Putamen (tissue), 1 donor: ENCODE measurements around the gene SDCBP2.
A peak's percentile ranks its signal among the peaks of the same experiment; 100 is the strongest.

ENCODE experiments used
- DNase-seq: peaks from one replicate; pipeline ENCODE4 v3.0.0-alpha.2; 2016; ENCODE audit warnings: low spot score

The SDCBP2 gene

DNA sequence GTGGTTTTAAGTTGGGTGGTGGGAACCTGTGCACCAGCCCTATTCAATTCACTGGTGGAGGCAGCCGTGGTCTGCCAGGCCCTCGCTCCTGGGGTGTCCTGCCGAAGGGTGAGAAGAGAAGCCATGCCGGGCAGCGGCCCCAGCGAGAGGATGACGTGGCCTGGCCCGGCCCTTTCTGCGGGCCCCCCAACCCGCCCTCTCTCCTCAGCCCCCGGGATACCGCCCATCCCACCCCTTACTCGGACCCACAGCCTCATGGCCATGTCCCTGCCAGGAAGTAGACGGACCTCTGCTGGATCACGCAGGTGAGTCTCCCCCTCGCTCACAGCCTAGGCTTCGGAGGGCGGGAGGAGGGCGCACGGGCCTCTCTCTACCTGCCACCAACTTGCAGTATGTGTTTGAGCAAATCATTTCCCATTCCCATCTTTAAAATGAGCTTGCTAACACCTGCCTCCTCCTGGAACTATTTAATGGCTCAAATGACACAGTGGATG lies 32.8 kb downstream of the SDCBP2 start:
- DNase-seq = no peak

DNA sequence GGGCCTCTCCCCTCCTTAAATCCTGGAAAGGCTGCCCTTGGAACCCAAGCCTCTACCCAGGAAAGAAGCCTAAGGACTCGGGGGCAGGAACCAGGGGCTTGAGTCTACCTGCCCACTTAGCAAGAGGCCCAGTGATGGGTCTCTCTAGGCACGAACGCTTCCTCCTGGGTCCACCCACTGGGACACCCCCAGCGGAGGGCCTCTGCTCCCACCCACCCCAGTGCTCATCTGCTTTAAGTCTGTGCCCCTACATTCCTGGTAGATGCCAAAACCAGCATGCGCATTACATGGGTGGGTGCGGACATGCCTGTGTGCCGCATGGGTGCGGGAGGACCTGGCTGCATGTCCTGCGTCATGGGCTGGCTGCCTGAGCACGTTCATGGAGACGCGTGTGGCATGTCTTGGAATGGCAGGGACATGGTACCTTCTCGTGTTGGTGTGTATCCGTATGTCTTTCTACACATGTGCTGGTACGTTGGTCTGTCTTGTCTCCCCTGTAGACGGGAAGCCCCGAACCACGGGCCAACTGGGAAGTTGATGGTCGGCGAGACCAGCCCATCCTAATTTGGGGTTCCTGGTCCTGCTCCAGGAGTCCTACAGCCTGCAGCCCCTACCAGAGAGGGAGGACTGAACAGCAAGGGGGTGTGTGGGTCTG lies 33.5 kb downstream of the SDCBP2 start:
- no peak for DNase-seq

DNA sequence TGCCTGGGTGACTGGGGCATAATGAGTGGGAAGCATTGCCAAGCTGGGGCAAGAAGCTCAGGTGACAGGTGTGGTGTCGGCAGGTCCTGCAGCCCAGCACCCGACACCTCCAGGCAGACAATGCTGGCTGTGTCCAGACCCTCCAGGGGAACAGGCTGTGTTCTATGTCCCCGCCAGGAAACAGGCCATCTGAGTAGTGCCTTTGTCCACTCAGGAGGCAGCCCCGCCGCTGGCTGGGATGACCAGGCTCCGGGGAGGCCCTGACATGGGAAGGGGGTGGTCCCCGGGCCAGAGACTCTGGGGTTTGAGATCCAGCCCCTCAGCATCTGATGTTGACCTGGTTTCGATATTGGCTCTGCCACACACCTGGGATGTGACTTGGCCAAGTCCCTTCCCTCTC lies 34.4 kb downstream of the SDCBP2 start:
- DNase-seq = no peak

DNA sequence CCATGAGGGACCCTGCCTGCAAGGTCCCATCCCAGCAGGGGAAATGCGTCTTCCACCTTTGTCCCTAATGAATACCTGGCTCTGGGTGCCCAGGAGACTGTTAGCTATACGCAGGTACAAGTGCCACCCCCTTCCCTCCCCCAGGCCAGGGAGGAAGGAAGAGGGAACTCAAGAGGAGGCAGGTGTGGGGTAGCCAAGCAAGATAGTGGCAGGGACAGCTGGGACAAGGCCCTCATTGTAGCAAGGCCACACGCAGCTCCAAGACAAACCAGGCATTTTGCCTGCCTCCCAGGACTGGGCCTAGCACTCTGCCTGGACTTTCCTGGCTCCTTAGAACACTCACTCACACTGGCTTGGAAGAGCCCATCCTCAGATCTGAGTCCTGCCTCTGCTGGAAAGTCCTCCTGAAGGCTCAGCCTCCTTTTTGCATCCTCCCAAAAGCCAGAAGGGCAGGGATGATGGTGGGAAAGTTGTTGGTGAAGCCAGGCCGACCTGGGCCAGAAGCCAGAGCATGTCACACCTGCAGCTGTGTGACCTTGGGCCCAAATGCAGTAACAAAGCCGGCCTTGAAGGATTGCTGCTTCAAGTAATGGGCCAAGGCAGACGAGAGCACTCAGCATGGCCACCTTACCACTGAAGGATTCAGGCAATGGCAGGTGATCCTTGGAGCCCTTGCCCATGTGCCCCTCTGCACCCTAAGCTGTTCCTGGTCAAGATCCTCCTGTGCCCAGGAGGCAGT lies 35.1 kb downstream of the SDCBP2 start:
- DNase-seq = no peak

DNA sequence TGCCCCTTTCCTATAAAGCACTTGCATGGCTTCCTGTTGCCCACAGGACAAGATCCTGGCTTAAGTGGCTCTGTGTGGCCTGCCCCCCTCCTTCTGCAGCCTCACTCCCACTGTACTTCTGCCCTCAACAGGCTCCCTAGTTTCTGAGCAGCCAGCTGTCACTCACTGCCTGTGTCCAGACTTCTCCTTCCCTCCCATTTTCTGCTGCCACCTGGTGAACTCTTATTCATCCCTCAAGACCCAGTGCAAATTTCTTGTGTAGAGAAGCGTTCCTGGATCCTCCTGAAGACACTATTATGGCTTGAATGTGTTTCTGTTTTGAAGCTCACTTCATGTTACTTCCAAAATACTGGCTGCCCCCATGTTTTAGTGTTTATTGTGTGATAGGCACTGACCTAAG lies 36.3 kb downstream of the SDCBP2 start:
- no peak for DNase-seq

DNA sequence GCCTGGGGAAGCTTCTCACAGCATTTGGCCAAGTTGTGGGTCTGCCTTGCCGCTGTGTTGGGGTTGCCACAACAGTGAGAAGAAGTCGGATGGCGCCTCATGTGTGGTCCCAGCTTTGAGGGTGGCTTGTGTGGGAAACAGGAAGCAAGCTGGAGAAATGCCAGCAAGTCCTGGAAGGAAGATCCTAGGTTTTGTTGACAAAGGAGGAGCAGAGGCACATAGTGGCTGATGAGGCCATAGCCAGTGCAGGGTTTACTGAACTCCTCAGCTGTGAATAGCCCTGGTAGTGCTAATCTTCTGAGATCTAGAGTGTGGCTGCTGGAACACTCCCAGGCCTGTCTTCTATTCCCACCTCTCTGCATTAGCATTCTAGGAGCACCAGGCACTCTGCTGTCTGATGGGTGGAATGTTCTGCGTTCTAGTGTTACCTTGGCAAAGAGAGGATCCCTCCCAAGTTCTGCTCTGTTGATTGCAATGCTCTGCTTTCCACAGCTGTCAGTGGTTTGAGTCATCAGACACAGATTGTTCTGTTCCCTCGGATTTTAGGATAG lies 37.7 kb downstream of the SDCBP2 start:
- peak; percentile 76 for DNase-seq

DNA sequence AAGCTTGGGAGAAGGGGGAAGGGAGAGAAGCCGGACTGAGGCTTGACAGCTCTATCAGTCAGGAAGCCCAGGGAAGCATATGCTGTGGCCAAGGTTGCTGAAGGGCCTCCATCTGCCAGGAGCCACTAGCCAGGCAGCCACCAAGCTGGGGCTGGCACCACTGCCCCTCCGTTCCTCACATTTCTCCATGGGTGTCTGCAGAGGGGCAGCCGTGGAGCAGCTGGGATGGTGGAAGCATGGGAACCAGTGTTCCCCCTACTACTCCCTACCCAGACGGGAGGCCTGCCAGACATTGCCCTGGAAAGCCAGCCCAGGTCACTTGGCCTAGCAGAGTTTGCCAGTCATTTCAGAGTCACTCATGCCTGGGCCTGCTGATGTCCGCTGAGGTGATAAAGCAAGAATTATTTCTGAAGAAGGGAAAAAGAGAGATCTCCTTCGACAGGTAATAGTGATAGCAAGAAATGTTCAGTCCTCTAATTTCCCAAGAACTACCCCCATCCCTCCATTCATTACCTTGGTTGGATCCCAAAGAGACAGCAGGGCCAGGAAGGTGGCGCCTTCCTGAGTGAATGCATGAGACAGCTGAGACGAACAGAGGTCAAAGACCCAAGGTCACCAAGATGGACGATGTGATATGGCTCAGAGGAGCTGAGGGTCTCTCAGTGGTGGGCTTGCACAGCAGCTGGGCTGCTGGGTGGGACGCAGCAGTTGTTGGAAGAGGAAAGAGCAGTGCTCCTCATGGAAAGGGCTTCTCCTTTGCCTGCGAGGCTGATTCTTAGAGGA lies 41.0 kb downstream of the SDCBP2 start:
- DNase-seq = no peak

DNA sequence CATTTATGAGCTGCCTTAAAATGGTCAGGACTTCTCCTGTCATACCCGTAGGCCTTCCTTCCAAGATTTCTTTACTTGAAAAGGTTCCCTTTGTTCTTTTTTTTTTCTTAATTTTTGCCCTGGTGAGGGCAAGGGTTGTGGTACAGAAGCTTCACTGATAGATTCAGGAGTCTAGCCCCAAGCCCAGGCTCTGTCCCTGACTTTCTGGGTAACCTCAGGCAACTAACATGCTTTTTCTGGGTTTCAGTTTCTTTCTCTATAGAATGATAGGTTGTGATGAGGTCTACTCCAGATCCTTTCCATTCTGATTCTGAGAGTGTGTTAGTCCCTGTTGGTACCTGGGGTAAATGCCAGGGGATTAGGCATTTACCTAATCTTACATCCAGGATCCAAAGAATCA lies 41.6 kb downstream of the SDCBP2 start:
- DNase-seq = no peak

DNA sequence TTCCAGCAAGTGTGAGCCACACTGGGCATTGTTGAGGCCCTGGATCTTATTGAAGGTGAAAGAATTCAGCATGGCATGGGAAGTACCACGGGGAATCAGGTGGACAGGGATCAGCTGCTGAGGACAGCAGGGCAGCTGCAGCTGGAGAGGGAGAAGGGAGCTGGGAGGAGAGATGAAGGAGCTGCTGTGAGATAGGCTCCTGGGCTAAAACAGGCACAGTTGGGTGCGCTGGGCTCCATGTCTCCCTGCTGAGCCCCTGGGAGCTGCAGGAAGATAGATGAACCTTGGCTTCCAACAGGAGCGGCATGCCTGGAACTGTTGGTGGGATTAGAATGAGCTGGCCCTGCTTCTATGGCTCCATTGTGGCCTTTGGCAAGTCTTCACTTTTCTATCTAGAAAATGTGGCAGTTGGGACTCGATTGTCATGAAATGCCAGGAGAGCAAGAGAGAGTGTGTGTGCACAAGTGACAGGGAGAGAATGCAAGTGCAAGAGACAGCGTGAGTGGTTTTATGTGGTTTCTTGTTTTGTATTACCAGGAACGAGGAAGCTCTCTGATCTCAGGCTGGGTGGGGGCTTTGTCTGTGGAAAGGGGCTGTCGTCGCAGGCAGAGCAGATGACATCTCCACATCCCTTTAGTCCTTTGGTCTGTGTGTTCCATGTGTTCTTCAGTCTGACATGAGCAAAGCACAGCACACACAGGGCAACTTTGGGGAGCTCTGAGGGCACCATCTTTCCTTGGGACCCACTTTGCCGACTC lies 42.5 kb downstream of the SDCBP2 start:
- DNase-seq = no peak

DNA sequence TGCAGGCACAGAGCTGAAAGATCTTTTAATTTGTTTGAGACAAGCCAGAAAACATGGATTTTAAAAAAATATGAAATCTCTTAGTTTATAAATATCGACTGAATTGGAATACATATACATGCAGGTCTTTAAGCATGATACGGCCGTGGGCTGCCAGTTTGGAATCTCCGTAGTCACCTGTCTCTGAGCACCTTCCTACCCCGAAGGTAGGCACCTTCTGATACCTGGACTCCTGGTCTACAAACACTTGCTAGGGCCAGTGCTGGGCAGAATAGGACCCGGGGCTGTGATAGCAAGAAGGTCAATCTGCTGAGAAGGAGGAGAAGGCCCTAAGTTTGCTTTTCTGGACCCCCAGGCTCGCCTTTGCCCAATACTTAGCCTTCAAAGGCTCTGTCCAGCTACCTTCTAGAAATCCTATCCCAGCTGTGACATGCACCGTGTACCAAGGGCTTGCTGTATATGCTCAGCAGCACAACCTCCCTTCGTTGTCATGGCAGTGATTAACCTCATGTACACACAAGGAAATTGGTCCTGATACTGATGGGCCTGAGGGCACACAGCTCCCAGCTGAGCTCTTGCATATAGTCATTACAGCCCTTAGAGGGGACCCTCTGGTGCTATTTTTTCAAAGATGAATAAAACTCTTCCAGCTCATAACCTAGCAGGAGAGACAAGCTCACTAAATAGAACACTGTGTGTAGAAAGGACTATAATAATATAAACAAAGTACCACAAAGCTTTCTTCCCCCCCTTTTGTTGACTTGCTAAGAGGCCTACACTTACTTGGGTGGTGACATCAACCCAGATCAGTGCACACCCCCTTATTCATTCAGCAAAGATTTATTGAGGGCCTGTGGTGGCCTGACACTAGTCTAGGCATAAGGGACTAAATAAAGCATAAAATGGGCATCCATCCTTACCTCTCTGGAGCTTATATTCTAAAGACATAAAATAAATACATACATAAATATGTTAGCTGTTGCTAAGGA lies 45.1 kb downstream of the SDCBP2 start:
- no peak for DNase-seq

DNA sequence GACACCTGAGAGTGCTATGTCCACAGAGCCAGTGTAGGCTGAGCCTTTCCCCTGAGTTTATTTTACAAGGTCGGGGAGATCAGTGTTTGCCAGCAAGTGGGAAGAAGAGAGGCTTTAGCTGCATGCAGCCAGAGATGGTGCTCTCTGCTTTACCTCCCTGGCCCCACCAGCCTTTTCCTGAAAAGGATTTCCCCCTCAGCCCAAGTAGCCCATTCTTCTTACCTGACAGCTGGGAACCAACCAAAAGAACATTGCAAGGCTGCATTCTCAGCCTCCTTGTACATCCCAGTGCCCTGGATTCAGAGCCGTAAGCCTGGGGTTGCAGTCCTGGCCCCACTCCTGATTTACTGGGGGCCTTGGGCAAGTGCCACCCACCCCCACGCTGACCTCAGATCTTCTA lies 46.0 kb downstream of the SDCBP2 start:
- no peak for DNase-seq

DNA sequence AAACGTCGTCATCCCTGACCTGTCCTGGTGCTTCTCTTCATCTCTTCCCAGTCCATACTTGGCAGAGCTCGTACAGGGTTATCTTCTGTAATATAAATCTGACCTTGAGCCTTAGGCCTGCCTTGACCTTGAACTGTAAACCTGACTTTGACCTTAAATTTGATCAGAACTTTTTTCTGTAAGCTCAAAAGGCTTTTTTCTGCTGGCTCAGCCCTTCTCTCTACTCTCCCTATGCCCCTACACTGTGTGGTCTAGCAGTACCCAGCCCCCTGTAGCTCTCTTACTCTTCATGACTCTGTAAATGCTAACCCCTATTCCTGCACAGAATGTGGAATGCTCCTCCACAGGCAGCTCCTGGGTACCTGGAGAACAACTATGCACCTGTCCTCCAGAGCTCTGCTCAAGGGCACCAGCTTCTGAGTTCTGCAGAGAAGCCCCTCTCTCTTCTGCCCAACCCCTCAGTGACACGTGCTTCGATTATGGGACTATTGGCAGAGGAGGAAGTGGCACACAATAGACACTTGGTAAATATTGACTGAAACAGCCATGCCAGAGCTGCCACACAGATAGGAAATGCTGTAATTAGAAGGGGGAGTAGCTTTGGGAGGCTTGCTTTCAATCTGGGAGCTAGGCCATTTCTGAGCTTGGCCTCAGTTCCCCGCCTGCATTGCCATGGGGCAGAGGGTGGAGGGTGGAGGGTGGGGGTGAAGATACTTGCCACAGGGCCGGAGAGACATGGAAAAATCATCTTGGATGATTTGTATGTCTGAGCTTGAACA lies 47.5 kb downstream of the SDCBP2 start:
- no peak for DNase-seq

DNA sequence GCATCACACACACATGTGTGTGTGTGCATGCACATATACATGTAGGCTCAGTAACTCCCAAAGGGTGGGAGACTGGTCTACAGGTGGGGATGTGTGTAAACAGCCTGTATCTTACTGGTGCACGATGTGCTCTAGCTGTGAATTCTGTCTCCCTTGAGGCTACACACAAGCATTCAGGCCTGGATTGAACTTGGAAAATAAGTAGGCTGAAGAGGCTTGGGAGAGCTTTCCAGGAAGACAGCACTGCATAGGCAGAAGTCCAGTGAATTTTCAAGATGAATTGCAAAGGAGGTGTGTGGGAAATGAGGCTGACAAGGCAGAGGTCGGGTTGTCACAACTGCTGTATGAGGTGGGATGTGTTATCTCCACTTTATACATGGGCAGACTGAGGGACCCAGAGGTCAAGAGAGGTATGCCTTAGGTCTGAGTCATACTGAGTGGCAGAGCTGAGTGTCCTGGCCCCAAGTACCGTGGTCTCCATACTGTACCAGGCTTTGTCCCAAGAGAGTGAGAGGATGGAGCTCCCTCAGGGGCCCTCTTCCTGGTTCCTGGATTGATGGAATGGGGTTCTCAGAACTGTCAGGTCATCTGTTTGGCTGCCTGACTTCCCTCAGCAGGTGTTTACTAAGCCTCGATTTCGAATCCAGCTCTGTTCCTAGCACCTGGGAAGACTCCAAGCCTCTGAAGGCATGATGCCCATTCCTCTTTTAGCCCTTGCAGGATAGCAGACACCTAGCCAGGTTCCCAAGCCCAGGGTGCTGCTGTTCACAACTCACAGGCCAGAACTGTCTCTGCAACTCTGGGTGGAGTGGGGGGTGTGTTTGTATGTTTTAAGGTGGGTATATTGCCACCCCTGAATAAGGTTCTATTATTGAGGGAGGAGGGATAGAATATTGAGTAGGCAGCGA lies 48.5 kb downstream of the SDCBP2 start:
- DNase-seq = no peak

DNA sequence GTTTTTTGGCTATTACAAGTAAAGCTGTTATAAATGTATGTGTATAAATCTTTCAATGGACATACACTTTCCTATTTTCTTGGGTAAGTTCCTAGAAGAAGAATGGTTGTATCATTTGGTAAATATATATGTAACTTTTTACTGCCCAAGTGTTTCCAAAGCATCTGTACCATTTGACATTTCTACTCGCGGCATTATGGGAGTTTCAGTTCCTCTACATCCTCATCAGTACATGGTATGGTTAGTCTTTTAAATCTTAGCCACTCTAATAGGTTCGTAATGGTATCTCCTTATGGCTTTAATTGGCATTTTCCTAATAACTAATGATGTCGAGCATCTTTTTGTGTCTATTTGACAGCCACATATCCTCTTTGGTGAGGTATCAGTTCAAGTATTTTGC lies 49.9 kb downstream of the SDCBP2 start:
- no peak for DNase-seq

DNA sequence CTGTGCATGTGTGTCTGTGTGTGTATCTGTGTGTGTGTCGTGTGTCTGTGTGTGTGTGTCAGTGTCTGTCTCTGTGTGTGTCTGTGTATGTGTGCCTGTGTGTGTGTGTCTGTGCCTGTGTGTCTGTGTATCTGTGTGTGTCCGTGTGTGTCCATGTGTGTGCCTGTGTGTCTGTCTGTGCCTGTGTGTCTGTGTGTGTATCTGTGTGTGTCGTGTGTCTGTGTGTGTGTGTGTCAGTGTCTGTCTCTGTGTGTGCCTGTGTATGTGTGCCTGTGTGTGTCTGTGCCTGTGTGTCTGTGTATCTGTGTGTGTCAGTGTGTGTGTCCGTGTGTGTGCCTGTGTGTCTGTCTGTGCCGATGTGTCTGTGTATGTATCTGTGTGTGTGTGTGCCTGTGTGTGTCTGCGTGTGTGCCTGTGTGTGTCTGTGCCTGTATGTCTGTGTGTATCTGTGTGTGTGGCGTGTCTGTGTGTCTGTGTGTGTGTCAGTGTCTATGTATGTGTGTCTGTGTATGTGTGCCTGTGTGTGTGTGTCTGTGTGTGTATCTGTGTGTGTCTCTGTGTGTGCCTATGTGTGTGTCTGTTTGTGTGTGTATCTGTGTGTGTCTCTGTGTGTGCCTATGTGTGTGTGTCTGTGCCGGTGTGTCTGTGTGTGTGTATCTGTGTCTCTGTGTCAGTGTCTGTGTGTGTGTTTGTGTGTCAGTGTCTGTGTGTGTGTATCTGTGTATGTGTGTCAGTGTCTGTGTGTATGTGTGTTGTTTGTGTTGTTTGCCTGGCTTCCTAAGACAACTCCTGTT lies 51.2 kb downstream of the SDCBP2 start:
- no peak for DNase-seq

DNA sequence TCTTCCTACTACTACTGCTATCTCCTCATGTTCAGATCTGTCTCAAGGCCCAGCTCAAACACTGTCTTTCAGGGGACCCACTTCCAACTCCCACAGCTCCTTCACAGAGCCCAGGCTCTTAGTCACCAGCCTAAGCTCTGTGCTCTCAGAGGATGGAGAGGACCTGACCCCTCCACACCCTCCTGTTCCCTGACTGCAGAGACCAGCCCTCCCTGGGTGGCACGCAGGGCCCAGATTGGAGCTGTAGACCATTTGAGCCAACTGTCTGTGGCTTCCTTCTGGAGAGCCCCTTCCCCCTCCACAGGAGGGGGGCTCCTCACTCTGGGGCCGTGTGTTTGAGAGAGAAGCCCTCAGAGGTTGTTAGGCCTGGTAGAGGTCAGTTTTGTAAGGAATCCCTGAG lies 53.0 kb downstream of the SDCBP2 start:
- no peak for DNase-seq

DNA sequence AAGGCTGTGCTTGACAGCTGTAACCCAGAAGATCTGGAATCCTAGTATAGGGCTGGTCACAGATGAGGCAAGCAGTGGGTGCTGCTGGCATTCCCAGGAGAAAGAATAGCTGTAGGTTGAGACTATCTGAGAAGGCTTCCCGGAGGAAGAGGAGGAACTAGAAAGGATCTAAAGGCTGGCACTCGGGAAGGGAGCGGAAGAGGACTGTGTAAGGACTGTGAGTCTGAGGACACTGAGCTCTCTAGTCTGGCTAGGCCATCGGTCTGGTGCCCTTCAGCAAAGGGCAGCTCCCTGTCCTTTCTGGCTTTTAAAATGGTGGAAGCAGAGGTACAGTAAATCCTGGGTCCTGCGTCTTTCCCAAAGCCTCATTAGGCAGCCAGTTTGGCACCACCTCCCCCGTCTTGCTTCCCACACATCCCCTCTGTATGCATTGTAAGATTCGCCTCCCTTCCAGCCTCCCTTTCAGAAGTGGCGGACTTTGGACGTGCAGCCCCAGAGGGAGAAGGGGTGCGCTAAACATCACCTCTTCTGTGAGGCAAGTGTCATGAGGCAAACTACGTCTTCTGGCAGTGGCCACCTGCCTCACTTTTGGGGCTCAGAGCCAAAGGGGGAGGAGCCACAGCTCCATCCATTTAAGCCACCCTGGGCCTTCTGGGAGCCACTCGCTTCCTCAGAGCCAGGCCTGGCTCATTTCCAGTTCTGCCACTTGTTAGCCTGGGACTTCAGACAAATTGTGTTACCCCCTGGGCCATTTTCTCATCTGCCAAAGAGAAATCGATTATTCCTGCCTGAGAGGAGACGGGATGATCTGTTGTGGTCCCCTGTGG lies 54.2 kb downstream of the SDCBP2 start:
- DNase-seq = no peak
